K562 (cell line): Measurements from ENCODE around the gene PIK3R6.

Experiments used
- ATF7 ChIP-seq: fragments of 450-650 bp; IDR thresholded peaks from 2 replicates; pipeline ENCODE4 v1.7.1; 2014; ENCODE audit warnings: mild to moderate bottlenecking, moderate library complexity
- GABPA ChIP-seq: fragments of 200-800 bp; sonication (Bioruptor generic); conservative IDR thresholded peaks from 2 replicates; pipeline ENCODE4 v1.6.1; 2016; ENCODE audit warnings: low read depth, missing genetic modification characterization, missing compliant biosample characterization
- PHF8 ChIP-seq: fragments of 200-600 bp; sonication (generic); IDR thresholded peaks from 2 replicates; pipeline ENCODE4 v1.6.1; 2012; ENCODE audit warnings: mixed run types, mild to moderate bottlenecking, inconsistent platforms, low read length, moderate library complexity, borderline replicate concordance
- POLR2A ChIP-seq: fragments of 450-650 bp; conservative IDR thresholded peaks from 2 replicates; pipeline ENCODE4 v1.6.1; 2016
- TARDBP ChIP-seq: fragments of 450-650 bp; IDR thresholded peaks from 2 replicates; pipeline ENCODE4 v1.6.1; 2016
- TF ChIP-seq, protein P1 (sequence below), 3 experiments: IDR thresholded peaks in 2 of 3; conservative IDR thresholded peaks in 1 of 3; 2 replicates each; pipeline ENCODE4 v1.5.1; 2011 to 2012; ENCODE audit warnings: low read length in 3 of 3, mild to moderate bottlenecking in 3 of 3, control low read depth in 2 of 3, improper control_type of control experiment in 1 of 3, inconsistent platforms in 1 of 3, low read depth in 1 of 3, mixed read lengths in 1 of 3, moderate library complexity in 1 of 3; ENCODE audit not compliant: insufficient read depth in 2 of 3

DNA sequence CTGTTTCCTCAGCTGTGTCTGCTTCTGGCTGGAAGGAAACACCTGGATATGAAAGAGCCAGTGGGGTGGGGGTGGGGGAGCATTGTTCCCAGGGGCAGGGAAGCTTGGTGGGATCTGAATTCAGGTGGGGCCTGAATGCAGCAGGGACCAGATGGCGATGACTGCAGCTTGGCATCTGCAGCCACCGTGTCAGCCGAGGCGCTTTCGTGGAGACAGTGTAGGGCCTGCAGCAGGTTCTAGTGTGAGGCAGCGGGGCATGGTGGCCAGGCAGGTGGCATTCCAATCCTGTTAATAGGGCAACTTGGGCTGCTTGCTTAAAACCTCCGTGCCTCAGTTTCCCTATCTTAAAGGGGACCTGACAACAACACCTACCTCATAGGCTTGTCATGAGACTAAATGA lies 1.7 kb downstream of the PIK3R6 start:
- TF ChIP-seq POLR2A (no peak), ATF7 (no peak), TARDBP (no peak), GABPA (no peak), PHF8 (no peak)
- TF ChIP-seq, protein P1, sequence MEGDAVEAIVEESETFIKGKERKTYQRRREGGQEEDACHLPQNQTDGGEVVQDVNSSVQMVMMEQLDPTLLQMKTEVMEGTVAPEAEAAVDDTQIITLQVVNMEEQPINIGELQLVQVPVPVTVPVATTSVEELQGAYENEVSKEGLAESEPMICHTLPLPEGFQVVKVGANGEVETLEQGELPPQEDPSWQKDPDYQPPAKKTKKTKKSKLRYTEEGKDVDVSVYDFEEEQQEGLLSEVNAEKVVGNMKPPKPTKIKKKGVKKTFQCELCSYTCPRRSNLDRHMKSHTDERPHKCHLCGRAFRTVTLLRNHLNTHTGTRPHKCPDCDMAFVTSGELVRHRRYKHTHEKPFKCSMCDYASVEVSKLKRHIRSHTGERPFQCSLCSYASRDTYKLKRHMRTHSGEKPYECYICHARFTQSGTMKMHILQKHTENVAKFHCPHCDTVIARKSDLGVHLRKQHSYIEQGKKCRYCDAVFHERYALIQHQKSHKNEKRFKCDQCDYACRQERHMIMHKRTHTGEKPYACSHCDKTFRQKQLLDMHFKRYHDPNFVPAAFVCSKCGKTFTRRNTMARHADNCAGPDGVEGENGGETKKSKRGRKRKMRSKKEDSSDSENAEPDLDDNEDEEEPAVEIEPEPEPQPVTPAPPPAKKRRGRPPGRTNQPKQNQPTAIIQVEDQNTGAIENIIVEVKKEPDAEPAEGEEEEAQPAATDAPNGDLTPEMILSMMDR (IDR thresholded peaks at IDR 0.05 in 2 of 3, conservative IDR thresholded peaks at IDR 0.05 in 1 of 3; ENCODE audit: insufficient read depth in 2 of 3, low read depth in 1 of 3, low read length in 3 of 3) = no peak
